ENCODE results near the gene AP3B1. TPM values are rescaled to one million over a fixed set of nuclear protein-coding genes. Genes with fewer than 3 reads are reported as not detected.

Gene AP3B1
- total RNA-seq, 1 experiment from 2014 or later = 41.8 TPM

DNA sequence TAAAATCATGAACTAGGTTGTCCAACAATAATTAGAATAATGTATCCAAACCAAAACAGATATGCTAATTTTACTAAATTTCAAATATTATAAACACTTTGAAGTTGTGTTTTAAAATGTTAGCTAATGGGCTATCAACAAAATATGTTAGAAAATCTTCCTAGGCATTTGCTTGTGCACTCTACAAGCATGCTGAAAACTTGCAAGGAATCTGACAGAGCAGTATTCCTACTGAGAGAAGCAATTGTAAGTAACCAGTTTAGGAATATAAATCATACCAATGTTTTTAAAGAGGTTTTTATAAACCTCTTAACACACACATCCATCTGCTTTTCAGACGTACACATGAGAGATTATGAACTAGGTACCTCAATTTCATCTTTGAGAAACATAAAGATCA is 289.9 kb downstream of the AP3B1 start:
- Histone ChIP-seq H3K18ac (ENCODE audit: insufficient read length, low read depth, low read length) (no peak overlapping the region), H2BK20ac (ENCODE audit: low read depth, low read length, poor library complexity, severe bottlenecking) (no peak overlapping the region), H4K91ac (ENCODE audit: insufficient read length, low read depth, low read length) (no peak overlapping the region), H3K4ac (ENCODE audit: low read depth, low read length) (no peak overlapping the region), H3K4me2 (ENCODE audit: insufficient read depth, insufficient read length, low read length) (no peak overlapping the region), H3K27me3 (ENCODE audit: insufficient read depth, low read length) (no peaks in the 10 kb centered on the region; the same call in 1 of the 2 replicates), H2BK12ac (ENCODE audit: insufficient read length, low read depth, low read length) (no peak overlapping the region), H3T11ph (ENCODE audit: low read length) (no peak overlapping the region), H3K79me1 (ENCODE audit: insufficient read depth, low read depth, low read length, poor library complexity, severe bottlenecking) (no peaks in the 10 kb centered on the region), H2AFZ (ENCODE audit: low read length) (no peak overlapping the region), H2AK5ac (ENCODE audit: insufficient read length, low read length) (no peak overlapping the region), H4K8ac (replicated peaks; ENCODE audit: insufficient read length, low read depth, low read length) (no peak overlapping the region), H3K56ac (ENCODE audit: insufficient read length, low read depth, low read length) (no peak overlapping the region), H4K5ac (ENCODE audit: insufficient read length, low read depth, low read length) (no peak overlapping the region), H2BK120ac (ENCODE audit: low read depth, low read length, poor library complexity, severe bottlenecking) (no peak overlapping the region), H3K27ac (ENCODE audit: insufficient read length, low read depth, low read length) (no peak overlapping the region), H3K9ac (ENCODE audit: extremely low read depth, insufficient read length, low read length) (no peak overlapping the region), H4K20me1 (ENCODE audit: control insufficient read depth, insufficient read depth, insufficient read length) (no peaks in the 10 kb centered on the region), H3K14ac (ENCODE audit: insufficient read depth, low read length) (no peak overlapping the region), H3K23ac (ENCODE audit: insufficient read length, low read depth, low read length) (no peak overlapping the region), H3K79me2 (ENCODE audit: insufficient read depth, low read length) (no peaks in the 10 kb centered on the region), H2BK5ac (ENCODE audit: insufficient read length, low read length) (no peak overlapping the region), H3K4me1 (ENCODE audit: insufficient read depth, low read length) (no peaks in the 10 kb centered on the region), H2BK15ac (ENCODE audit: low read depth, low read length) (no peak overlapping the region), H3K23me2 (ENCODE audit: insufficient read length, low read depth, low read length, poor library complexity, severe bottlenecking) (no peaks in the 10 kb centered on the region), H3K9me3 (ENCODE audit: control insufficient read depth, low read depth, low read length) (no peaks in the 10 kb centered on the region)
- Mint-ChIP-seq H3K4me3 (no peak overlapping the region), H3K27ac (no peak overlapping the region), H3K9me3 (no peaks in the 10 kb centered on the region), H3K27me3 (ENCODE audit: low read depth) (peaks cover 10% of the 10 kb centered on the region), H3K36me3 (ENCODE audit: insufficient read depth in 1 of 3, low read depth in 3 of 3) (peaks cover 0 to 2% (median 2%) of the 10 kb centered on the region in 3 experiments; a peak in 2 of 7 replicates), H3K4me1 (peaks cover 2 to 12% of the 10 kb centered on the region in 2 experiments)
- DNase-seq = no peak
- TF ChIP-seq, protein P1, sequence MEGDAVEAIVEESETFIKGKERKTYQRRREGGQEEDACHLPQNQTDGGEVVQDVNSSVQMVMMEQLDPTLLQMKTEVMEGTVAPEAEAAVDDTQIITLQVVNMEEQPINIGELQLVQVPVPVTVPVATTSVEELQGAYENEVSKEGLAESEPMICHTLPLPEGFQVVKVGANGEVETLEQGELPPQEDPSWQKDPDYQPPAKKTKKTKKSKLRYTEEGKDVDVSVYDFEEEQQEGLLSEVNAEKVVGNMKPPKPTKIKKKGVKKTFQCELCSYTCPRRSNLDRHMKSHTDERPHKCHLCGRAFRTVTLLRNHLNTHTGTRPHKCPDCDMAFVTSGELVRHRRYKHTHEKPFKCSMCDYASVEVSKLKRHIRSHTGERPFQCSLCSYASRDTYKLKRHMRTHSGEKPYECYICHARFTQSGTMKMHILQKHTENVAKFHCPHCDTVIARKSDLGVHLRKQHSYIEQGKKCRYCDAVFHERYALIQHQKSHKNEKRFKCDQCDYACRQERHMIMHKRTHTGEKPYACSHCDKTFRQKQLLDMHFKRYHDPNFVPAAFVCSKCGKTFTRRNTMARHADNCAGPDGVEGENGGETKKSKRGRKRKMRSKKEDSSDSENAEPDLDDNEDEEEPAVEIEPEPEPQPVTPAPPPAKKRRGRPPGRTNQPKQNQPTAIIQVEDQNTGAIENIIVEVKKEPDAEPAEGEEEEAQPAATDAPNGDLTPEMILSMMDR (conservative IDR thresholded peaks at IDR 0.05) = no peak
- no CpG with 5 or more reads among the region's 1 CpG for WGBS (ENCODE audit: extremely low coverage, insufficient read length, low lambda C conversion rate)

Data from H9 (cell line).